KMS-11 (cell line): ENCODE results near the gene NCAPH2.

Experiments used
- H2AFZ ChIP-seq: fragments of 200-600 bp; sonication (generic); 2 replicates; pipeline ENCODE4 v1.6.1; 2016; ENCODE audit warnings: antibody characterized with exemption, mixed run types, low read depth
- H3K27ac ChIP-seq: fragments of 200-600 bp; sonication (generic); 2 replicates; pipeline ENCODE4 v1.6.1; 2016; ENCODE audit warnings: mild to moderate bottlenecking, mixed run types
- H3K27me3 ChIP-seq: fragments of 200-600 bp; sonication (generic); 2 replicates; pipeline ENCODE4 v1.6.1; 2017; ENCODE audit warnings: mild to moderate bottlenecking, low read depth, mixed run types, moderate library complexity; ENCODE audit not compliant: insufficient read depth
- H3K36me3 ChIP-seq: fragments of 200-600 bp; sonication (generic); 2 replicates; pipeline ENCODE4 v1.6.1; 2017; ENCODE audit warnings: mild to moderate bottlenecking, mixed run types; ENCODE audit not compliant: insufficient read depth
- H3K4me1 ChIP-seq: fragments of 200-600 bp; sonication (generic); 2 replicates; pipeline ENCODE4 v1.6.1; 2016; ENCODE audit warnings: mild to moderate bottlenecking, low read depth, mixed run types; ENCODE audit not compliant: poor library complexity, severe bottlenecking
- H3K4me2 ChIP-seq: fragments of 200-600 bp; sonication (generic); 2 replicates; pipeline ENCODE4 v1.7.0; 2016; ENCODE audit warnings: mild to moderate bottlenecking, mixed run types
- H3K4me3 ChIP-seq: fragments of 200-600 bp; sonication (generic); IDR thresholded peaks from 2 replicates; pipeline ENCODE4 v1.6.1; 2017; ENCODE audit warnings: low read depth, low read length, mixed read lengths; ENCODE audit not compliant: insufficient read depth
- H3K79me2 ChIP-seq: fragments of 200-600 bp; sonication (generic); 2 replicates; pipeline ENCODE4 v1.6.1; 2016; ENCODE audit warnings: low read depth, mixed run types; ENCODE audit not compliant: insufficient read depth
- H3K9ac ChIP-seq: fragments of 200-600 bp; sonication (generic); 2 replicates; pipeline ENCODE4 v1.6.1; 2016; ENCODE audit warnings: mild to moderate bottlenecking, mixed run types
- H4K20me1 ChIP-seq: fragments of 200-600 bp; sonication (generic); 2 replicates; pipeline ENCODE4 v1.6.1; 2016; ENCODE audit warnings: mild to moderate bottlenecking, mixed run types; ENCODE audit not compliant: insufficient read depth
- TF ChIP-seq, protein P1 (sequence below): fragments of 200-600 bp; sonication (generic); conservative IDR thresholded peaks from 2 replicates; pipeline ENCODE4 v1.6.1; 2017; ENCODE audit warnings: low read depth, mild to moderate bottlenecking, antibody characterized with exemption, low read length, moderate library complexity, mixed read lengths

The NCAPH2 gene

DNA sequence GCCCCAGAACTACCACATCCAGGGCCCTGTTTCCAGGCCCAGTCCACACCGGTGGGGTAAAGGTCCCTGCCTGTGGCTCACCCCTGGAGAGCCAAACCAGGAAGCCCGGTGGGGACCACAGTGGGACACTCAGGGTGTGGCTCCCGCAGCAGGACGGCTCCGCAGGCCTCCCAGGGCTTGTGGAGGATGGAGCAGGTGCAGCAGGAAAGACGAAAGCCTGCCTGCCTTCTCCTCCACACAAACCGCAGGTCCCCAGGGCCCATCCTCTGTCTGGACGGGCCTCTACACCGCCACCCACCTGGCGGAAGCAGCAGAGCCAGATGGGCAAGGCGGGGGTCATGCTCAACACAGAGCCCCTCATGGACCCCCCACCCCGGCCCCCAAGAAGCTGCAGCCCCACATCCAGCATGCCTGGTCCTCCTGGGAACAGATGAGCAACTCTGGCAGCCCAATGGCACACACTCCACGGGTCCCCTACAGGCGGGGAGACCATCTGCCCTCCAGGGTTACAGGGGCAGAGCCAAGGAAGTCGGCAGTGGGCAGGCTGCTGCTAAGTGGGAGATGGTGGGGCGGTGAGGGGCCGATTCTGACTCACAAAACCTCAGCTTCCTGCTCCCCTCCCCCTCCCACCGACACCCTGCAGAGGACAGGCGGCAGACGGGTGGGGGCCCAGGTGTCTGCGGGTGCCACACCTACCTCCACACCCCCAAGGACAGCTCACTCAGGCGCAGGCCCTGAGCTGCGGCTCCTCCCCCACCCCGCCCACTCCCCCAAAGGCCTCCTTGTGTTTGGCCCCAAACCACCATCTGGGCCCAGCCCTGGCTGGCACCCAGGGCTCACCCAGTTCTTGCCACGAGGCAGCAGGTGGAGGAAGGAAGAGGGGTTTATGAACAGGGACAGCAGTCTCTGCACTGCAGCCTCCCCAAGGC is 38.4 kb upstream of the NCAPH2 start:
- H4K20me1 ChIP-seq = no peaks in the 10 kb centered on the region

DNA sequence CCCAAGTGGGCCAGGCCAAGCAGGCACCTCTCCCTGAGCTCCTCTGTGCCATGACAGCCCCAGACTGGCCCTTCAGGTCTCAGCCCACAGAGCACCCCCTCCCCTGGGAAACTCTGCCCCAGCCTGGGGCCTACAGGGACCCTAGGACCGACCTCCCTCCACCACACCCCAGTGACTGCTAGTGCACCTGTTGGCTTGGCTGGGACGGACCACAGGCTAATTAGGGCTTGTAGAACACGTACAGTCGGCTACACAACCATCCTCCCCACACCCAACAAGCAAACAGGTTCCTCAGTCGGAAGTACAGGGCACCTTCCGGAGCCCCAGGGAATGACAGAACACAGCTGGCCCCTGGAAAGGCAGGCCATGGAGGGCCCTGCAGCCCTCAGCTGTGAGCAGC is 37.5 kb upstream of the NCAPH2 start:
- Histone ChIP-seq H3K4me1 (peaks cover 53% of the 10 kb centered on the region), H3K27ac (peak overlapping the region; percentile 95), H4K20me1 (no peaks in the 10 kb centered on the region), H2AFZ (no peak overlapping the region), H3K36me3 (no peaks in the 10 kb centered on the region), H3K4me3 (no peak overlapping the region), H3K9ac (peak overlapping the region; percentile 60; the same call in 1 of the 2 replicates), H3K79me2 (peaks cover 48% of the 10 kb centered on the region), H3K4me2 (peak overlapping the region; percentile 96), H3K27me3 (no peaks in the 10 kb centered on the region)
- TF ChIP-seq, protein P1, sequence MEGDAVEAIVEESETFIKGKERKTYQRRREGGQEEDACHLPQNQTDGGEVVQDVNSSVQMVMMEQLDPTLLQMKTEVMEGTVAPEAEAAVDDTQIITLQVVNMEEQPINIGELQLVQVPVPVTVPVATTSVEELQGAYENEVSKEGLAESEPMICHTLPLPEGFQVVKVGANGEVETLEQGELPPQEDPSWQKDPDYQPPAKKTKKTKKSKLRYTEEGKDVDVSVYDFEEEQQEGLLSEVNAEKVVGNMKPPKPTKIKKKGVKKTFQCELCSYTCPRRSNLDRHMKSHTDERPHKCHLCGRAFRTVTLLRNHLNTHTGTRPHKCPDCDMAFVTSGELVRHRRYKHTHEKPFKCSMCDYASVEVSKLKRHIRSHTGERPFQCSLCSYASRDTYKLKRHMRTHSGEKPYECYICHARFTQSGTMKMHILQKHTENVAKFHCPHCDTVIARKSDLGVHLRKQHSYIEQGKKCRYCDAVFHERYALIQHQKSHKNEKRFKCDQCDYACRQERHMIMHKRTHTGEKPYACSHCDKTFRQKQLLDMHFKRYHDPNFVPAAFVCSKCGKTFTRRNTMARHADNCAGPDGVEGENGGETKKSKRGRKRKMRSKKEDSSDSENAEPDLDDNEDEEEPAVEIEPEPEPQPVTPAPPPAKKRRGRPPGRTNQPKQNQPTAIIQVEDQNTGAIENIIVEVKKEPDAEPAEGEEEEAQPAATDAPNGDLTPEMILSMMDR = no peak

More for the DNA sequence above, 38.4 kb upstream of the NCAPH2 start:
- peaks cover 53% of the 10 kb centered on the region for H3K4me1 ChIP-seq
- H3K36me3 ChIP-seq = no peaks in the 10 kb centered on the region
- H3K27ac ChIP-seq = peak overlapping the region; percentile 95
- TF ChIP-seq, protein P1 = no peak
- H3K4me2 ChIP-seq = peak overlapping the region; percentile 96
- peak overlapping the region; percentile 60; the same call in 1 of the 2 replicates for H3K9ac ChIP-seq
- H3K79me2 ChIP-seq = peaks cover 48% of the 10 kb centered on the region
- H3K4me3 ChIP-seq = no peak overlapping the region
- no peaks in the 10 kb centered on the region for H3K27me3 ChIP-seq
- no peak overlapping the region for H2AFZ ChIP-seq

DNA sequence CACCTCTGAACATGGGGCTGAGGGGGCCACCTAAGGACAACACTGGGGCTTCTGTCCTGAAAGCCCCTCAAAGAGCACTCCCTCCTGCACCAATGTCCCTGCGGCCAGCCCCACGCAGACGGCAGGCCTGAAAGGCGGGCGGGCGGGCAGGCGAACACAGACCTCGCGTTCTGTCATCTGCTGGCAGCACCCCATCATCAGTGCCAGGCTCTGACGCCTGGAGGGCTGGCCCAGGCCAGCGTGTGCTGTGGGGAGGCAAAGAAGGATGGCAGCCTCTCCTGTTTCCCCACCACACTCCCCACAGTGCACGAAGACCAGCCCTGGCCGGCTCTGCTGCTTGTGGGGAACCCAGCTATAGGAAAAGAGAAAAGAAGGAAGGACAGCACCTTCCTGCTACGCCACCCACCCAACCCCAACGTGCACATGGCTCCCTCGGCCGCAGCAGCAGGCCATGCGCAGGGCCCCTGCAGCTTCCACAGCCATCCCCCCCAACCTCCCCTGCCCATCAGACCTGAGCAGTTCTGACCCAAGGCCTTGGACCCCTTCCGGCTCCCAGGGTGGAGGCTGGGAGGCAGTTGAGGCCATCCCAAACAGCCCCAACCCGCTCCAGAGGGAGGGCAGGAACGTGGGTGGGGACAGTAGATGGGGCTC is 36.7 kb upstream of the NCAPH2 start:
- no peaks in the 10 kb centered on the region for H4K20me1 ChIP-seq
- peaks cover 48% of the 10 kb centered on the region for H3K79me2 ChIP-seq
- H3K4me1 ChIP-seq = peaks cover 53% of the 10 kb centered on the region
- H3K27me3 ChIP-seq = no peaks in the 10 kb centered on the region
- H3K36me3 ChIP-seq = no peaks in the 10 kb centered on the region
- H3K9ac ChIP-seq = peak overlapping the region; percentile 60; the same call in 1 of the 2 replicates
- TF ChIP-seq, protein P1 = no peak
- no peak overlapping the region for H2AFZ ChIP-seq
- peak overlapping the region; percentile 96 for H3K4me2 ChIP-seq
- peak overlapping the region; percentile 95 for H3K27ac ChIP-seq
- H3K4me3 ChIP-seq = no peak overlapping the region

DNA sequence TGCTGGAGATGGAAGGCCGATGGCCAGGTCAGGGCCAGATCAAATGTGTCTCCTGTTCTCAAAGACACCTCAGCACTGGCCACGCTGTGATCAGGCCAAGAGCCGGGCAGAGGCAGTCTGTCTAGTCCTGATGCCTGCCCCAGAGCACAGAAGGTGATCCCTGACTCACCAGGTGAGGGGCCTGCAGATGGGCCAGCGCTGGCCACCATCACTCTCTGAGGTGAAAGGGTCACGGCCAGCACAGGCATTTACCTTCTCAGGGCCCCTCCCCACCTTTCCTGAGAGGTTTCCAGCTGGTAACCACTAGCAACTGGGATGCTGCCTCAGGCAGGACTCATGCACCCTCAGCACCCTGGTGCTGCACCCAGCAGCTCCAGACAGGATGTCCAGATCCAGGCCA is 36.1 kb upstream of the NCAPH2 start:
- Histone ChIP-seq H3K36me3 (no peaks in the 10 kb centered on the region), H3K4me1 (peaks cover 53% of the 10 kb centered on the region), H3K27me3 (no peaks in the 10 kb centered on the region), H3K4me3 (no peak overlapping the region), H3K27ac (peak overlapping the region; percentile 95), H3K9ac (peak overlapping the region; percentile 60; the same call in 1 of the 2 replicates), H3K79me2 (peaks cover 48% of the 10 kb centered on the region), H4K20me1 (no peaks in the 10 kb centered on the region), H2AFZ (no peak overlapping the region), H3K4me2 (peak overlapping the region; percentile 96)
- TF ChIP-seq, protein P1 = no peak
